ENCODE results near the gene RC3H1.

GRCh38 chr1:174008979-174009378, 13.2 kb downstream of the RC3H1 start:
- TF ChIP-seq, protein P1, sequence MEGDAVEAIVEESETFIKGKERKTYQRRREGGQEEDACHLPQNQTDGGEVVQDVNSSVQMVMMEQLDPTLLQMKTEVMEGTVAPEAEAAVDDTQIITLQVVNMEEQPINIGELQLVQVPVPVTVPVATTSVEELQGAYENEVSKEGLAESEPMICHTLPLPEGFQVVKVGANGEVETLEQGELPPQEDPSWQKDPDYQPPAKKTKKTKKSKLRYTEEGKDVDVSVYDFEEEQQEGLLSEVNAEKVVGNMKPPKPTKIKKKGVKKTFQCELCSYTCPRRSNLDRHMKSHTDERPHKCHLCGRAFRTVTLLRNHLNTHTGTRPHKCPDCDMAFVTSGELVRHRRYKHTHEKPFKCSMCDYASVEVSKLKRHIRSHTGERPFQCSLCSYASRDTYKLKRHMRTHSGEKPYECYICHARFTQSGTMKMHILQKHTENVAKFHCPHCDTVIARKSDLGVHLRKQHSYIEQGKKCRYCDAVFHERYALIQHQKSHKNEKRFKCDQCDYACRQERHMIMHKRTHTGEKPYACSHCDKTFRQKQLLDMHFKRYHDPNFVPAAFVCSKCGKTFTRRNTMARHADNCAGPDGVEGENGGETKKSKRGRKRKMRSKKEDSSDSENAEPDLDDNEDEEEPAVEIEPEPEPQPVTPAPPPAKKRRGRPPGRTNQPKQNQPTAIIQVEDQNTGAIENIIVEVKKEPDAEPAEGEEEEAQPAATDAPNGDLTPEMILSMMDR (IDR thresholded peaks at IDR 0.05): no peak
- no peak for TF ChIP-seq POLR2A (IDR thresholded peaks at IDR 0.05)

All from heart left ventricle (tissue), 13 donors.